Loucy (cell line): ENCODE data around the gene MYBBP1A.

ENCODE experiments used
- EZH2phosphoT487 ChIP-seq: fragments of 200-600 bp; IDR thresholded peaks from 2 replicates; pipeline ENCODE4 v1.6.1; 2018; ENCODE audit warnings: antibody characterized with exemption, mild to moderate bottlenecking, moderate library complexity, borderline replicate concordance
- TF ChIP-seq, protein P1 (sequence below): fragments of 200-600 bp; sonication (generic); conservative IDR thresholded peaks from 2 replicates; pipeline ENCODE4 v1.5.1; 2014; ENCODE audit warnings: mild to moderate bottlenecking, antibody characterized with exemption, low read length

DNA sequence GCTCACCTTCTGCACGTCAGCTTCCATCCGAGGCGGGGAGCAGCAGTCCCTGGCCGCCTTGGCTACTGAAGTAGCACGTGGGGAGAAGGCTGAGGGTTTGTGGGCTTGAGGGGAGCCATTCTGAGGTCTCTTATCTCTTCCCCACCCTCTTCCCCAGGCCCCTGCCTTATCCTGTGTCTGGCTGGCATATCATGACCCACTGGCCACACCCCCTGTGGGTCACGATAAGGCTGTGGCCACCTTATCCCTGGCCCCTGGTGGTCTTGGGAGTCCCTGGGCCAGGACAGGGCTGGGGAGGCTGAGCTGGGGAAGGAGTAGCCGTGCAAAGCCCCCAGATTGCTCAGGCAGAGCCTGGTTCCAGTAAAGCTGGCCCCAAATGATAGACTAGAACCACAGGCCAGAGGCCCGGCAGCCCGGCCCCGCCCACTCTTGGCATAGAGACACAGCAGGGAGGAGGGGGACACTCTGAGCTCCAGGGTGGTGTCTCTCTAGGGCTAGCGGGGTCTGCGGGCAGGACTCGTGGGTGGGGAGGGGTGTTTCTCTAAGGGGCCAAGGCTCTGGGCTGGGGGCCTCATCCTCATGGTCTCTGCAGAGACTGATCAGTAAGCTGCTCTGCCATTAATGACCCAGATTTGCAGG is 48.9 kb downstream of the MYBBP1A start:
- TF ChIP-seq, protein P1, sequence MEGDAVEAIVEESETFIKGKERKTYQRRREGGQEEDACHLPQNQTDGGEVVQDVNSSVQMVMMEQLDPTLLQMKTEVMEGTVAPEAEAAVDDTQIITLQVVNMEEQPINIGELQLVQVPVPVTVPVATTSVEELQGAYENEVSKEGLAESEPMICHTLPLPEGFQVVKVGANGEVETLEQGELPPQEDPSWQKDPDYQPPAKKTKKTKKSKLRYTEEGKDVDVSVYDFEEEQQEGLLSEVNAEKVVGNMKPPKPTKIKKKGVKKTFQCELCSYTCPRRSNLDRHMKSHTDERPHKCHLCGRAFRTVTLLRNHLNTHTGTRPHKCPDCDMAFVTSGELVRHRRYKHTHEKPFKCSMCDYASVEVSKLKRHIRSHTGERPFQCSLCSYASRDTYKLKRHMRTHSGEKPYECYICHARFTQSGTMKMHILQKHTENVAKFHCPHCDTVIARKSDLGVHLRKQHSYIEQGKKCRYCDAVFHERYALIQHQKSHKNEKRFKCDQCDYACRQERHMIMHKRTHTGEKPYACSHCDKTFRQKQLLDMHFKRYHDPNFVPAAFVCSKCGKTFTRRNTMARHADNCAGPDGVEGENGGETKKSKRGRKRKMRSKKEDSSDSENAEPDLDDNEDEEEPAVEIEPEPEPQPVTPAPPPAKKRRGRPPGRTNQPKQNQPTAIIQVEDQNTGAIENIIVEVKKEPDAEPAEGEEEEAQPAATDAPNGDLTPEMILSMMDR = no peak
- no peak for TF ChIP-seq EZH2phosphoT487
